Ectodermal cell (in vitro differentiated cells): ENCODE data around the gene PGBD2.
A peak's percentile ranks its signal among the peaks of the same experiment; 100 is the strongest.

Experiments
- H3K27ac ChIP-seq: 2 replicates; pipeline ENCODE4 v1.7.0; 2013; ENCODE audit warnings: mild to moderate bottlenecking, low read depth, low read length; ENCODE audit not compliant: insufficient read depth, poor library complexity, severe bottlenecking
- H3K27me3 ChIP-seq: 2 replicates; pipeline ENCODE4 v1.7.0; 2013; ENCODE audit warnings: mild to moderate bottlenecking, low read length; ENCODE audit not compliant: insufficient read depth, control insufficient read depth, poor library complexity, severe bottlenecking
- H3K36me3 ChIP-seq: one replicate; pipeline ENCODE4 v1.7.0; 2013; ENCODE audit warnings: low read length; ENCODE audit not compliant: control insufficient read depth, insufficient read depth
- H3K4me1 ChIP-seq: one replicate; pipeline ENCODE4 v1.7.0; 2013; ENCODE audit warnings: low read length; ENCODE audit not compliant: control insufficient read depth, insufficient read depth
- H3K4me3 ChIP-seq: 2 replicates; pipeline ENCODE4 v1.7.0; 2013; ENCODE audit warnings: low read depth, low read length, control low read depth; ENCODE audit not compliant: insufficient read depth
- H3K9me3 ChIP-seq: 2 replicates; pipeline ENCODE4 v1.7.0; 2013; ENCODE audit warnings: mild to moderate bottlenecking, low read length, moderate library complexity; ENCODE audit not compliant: control insufficient read depth
- WGBS, 2 experiments: methylation state at CpG; one replicate each; pipeline ENCODE4 v1.1.7; 2013; ENCODE audit warnings: missing lambda C conversion rate in 2 of 2; 5-methylcytosine and 5-hydroxymethylcytosine counted together

PGBD2 gene

GRCh38 chr1:248890549-248891498 is 15.2 kb upstream of the PGBD2 start:
- Histone ChIP-seq H3K27ac (no peak overlapping the region), H3K4me3 (no peak overlapping the region), H3K4me1 (peaks cover 4% of the 10 kb centered on the region), H3K36me3 (no peaks in the 10 kb centered on the region), H3K9me3 (no peaks in the 10 kb centered on the region), H3K27me3 (no peaks in the 10 kb centered on the region)
- 88 to 91% methylated on average over 9 of the region's 9 CpGs for WGBS, 2 experiments

GRCh38 chr1:248891758-248892157 is 14.3 kb upstream of the PGBD2 start:
- WGBS, 2 experiments = 94 to 100% methylated on average over 2 of the region's 2 CpGs
- H3K4me3 ChIP-seq = no peak overlapping the region

GRCh38 chr1:248892590-248892989 is 13.4 kb upstream of the PGBD2 start:
- peaks cover under 1% of the 10 kb centered on the region for H3K4me1 ChIP-seq
- H3K36me3 ChIP-seq = no peaks in the 10 kb centered on the region
- no peak overlapping the region for H3K4me3 ChIP-seq
- 88% methylated on average over 1 of the region's 1 CpG for WGBS, 2 experiments
- no peaks in the 10 kb centered on the region for H3K9me3 ChIP-seq
- H3K27ac ChIP-seq = no peak overlapping the region
- H3K27me3 ChIP-seq = no peaks in the 10 kb centered on the region

More at GRCh38 chr1:248891758-248892157, 14.3 kb upstream of the PGBD2 start:
- Histone ChIP-seq H3K36me3 (no peaks in the 10 kb centered on the region), H3K27me3 (no peaks in the 10 kb centered on the region), H3K4me1 (no peaks in the 10 kb centered on the region), H3K27ac (no peak overlapping the region), H3K9me3 (no peaks in the 10 kb centered on the region)

GRCh38 chr1:248894837-248895236 is 11.2 kb upstream of the PGBD2 start:
- peaks cover 6% of the 10 kb centered on the region for H3K4me1 ChIP-seq
- H3K9me3 ChIP-seq = no peaks in the 10 kb centered on the region
- no peaks in the 10 kb centered on the region for H3K36me3 ChIP-seq
- H3K27ac ChIP-seq = no peak overlapping the region
- no peak overlapping the region for H3K4me3 ChIP-seq
- H3K27me3 ChIP-seq = no peaks in the 10 kb centered on the region

- Histone ChIP-seq H3K27me3 (no peaks in the 10 kb centered on the region), H3K36me3 (no peaks in the 10 kb centered on the region), H3K27ac (no peak overlapping the region), H3K4me1 (peaks cover 6% of the 10 kb centered on the region), H3K9me3 (no peaks in the 10 kb centered on the region), H3K4me3 (no peak overlapping the region)
- 79 to 80% methylated on average over 9 of the region's 9 CpGs for WGBS, 2 experiments
Measured at GRCh38 chr1:248897412-248898337, 8.4 kb upstream of the PGBD2 start.

GRCh38 chr1:248900637-248901036 is 5.4 kb upstream of the PGBD2 start:
- no peaks in the 10 kb centered on the region for H3K36me3 ChIP-seq
- no peaks in the 10 kb centered on the region for H3K27me3 ChIP-seq
- no peaks in the 10 kb centered on the region for H3K9me3 ChIP-seq
- 86 to 100% methylated on average over 1 of the region's 1 CpG for WGBS, 2 experiments
- no peak overlapping the region for H3K27ac ChIP-seq
- no peak overlapping the region for H3K4me3 ChIP-seq
- peaks cover 6% of the 10 kb centered on the region for H3K4me1 ChIP-seq

GRCh38 chr1:248901578-248901977 is 4.5 kb upstream of the PGBD2 start:
- 81 to 87% methylated on average over 2 of the region's 2 CpGs for WGBS, 2 experiments
- no peaks in the 10 kb centered on the region for H3K9me3 ChIP-seq
- no peak overlapping the region for H3K27ac ChIP-seq
- H3K4me3 ChIP-seq = no peak overlapping the region
- H3K27me3 ChIP-seq = no peaks in the 10 kb centered on the region
- H3K4me1 ChIP-seq = peaks cover 6% of the 10 kb centered on the region
- no peaks in the 10 kb centered on the region for H3K36me3 ChIP-seq

- H3K4me3 ChIP-seq = no peak overlapping the region
Measured at GRCh38 chr1:248904437-248905216, 1.4 kb upstream of the PGBD2 start.

GRCh38 chr1:248905662-248906008 is 400 bp upstream of the PGBD2 start:
- 45% methylated on average over 4 of the region's 4 CpGs for WGBS, 2 experiments
- peak overlapping the region; percentile 99 for H3K27ac ChIP-seq
- no peaks in the 10 kb centered on the region for H3K9me3 ChIP-seq
- no peaks in the 10 kb centered on the region for H3K27me3 ChIP-seq
- H3K4me1 ChIP-seq = no peaks in the 10 kb centered on the region
- H3K4me3 ChIP-seq = peak overlapping the region; percentile 59
- no peaks in the 10 kb centered on the region for H3K36me3 ChIP-seq

More at GRCh38 chr1:248904437-248905216, 1.4 kb upstream of the PGBD2 start:
- H3K36me3 ChIP-seq = no peaks in the 10 kb centered on the region
- no peaks in the 10 kb centered on the region for H3K9me3 ChIP-seq
- H3K27me3 ChIP-seq = no peaks in the 10 kb centered on the region
- H3K4me1 ChIP-seq = no peaks in the 10 kb centered on the region
- WGBS, 2 experiments = 94 to 99% methylated on average over 3 of the region's 3 CpGs
- H3K27ac ChIP-seq = no peak overlapping the region
